Measurements from ENCODE around the gene EPN1.
A peak's percentile ranks its signal among the peaks of the same experiment; 100 is the strongest.

The EPN1 gene

GRCh38 chr19:55635334-55635717 lies 39.7 kb upstream of the EPN1 start:
- peak overlapping the region; percentile 95 for H2BK5ac ChIP-seq (ENCODE audit: low read length)
- peak overlapping the region; percentile 97 for H2AK5ac ChIP-seq (ENCODE audit: low read depth, low read length)
- peaks cover 26% of the 10 kb centered on the region for H3K79me1 ChIP-seq (ENCODE audit: low read depth, low read length)
- peak overlapping the region; percentile 88 to 92 for H3K4me3 ChIP-seq (ENCODE audit: low read length in 2 of 2)
- H3K4me2 ChIP-seq (ENCODE audit: insufficient read depth, low read length, poor library complexity, severe bottlenecking), result peak overlapping the region; percentile 85
- H2BK15ac ChIP-seq (ENCODE audit: low read length), result peak overlapping the region; percentile 20
- peaks cover 13 to 16% of the 10 kb centered on the region in 2 donors for H3K4me1 ChIP-seq (ENCODE audit: control insufficient read depth in 2 of 2, insufficient read depth in 1 of 2, low read depth in 1 of 2, low read length in 2 of 2)
- DNase-seq (ENCODE audit: low spot score), result no peak
- peak overlapping the region; percentile 80 for H2AFZ ChIP-seq (ENCODE audit: low read length)
- H3K36me3 ChIP-seq (replicated peaks in 1 of 2; ENCODE audit: control insufficient read depth in 2 of 2, insufficient read depth in 2 of 2, low read length in 2 of 2), result peaks cover 0 to 7% of the 10 kb centered on the region in 2 donors
- H4K91ac ChIP-seq (ENCODE audit: low read depth, low read length, poor library complexity), result peak overlapping the region; percentile 40
- H3K27ac ChIP-seq (replicated peaks; ENCODE audit: low read length), result peak overlapping the region; percentile 26
- peak overlapping the region; percentile 96 for H3K9ac ChIP-seq (ENCODE audit: low read depth, low read length, poor library complexity)
- H4K8ac ChIP-seq (ENCODE audit: low read depth, low read length), result no peak overlapping the region
- no peaks in the 10 kb centered on the region for H3K9me3 ChIP-seq (replicated peaks in 1 of 2; ENCODE audit: control insufficient read depth in 2 of 2, insufficient read depth in 1 of 2, low read depth in 1 of 2, low read length in 2 of 2)
- peak overlapping the region; percentile 88 for H3K18ac ChIP-seq (ENCODE audit: low read length)
- peak overlapping the region; percentile 97 for H3K4ac ChIP-seq (ENCODE audit: low read length)
- H3K14ac ChIP-seq (ENCODE audit: low read length), result no peak overlapping the region
- no peaks in the 10 kb centered on the region for H3K27me3 ChIP-seq (ENCODE audit: control insufficient read depth in 3 of 3, insufficient read depth in 3 of 3, low read depth in 1 of 3, low read length in 3 of 3)
- no peak overlapping the region for H2BK12ac ChIP-seq (ENCODE audit: low read length)
- no CpG with 5 or more reads among the region's 9 CpGs for WGBS, 2 donors (ENCODE audit: extremely low coverage in 2 of 2, insufficient read length in 2 of 2, insufficient replicate concordance in 1 of 2)
- H3K23ac ChIP-seq (ENCODE audit: low read depth, low read length, poor library complexity), result peak overlapping the region; percentile 15
- no peak overlapping the region for H2BK120ac ChIP-seq (ENCODE audit: low read depth, low read length)

- Histone ChIP-seq H4K91ac (ENCODE audit: low read depth, low read length, poor library complexity) (no peak overlapping the region), H3K27ac (replicated peaks; ENCODE audit: low read length) (no peak overlapping the region)
Measured at GRCh38 chr19:55635856-55636440, 39.1 kb upstream of the EPN1 start.

GRCh38 chr19:55636723-55637122 lies 38.3 kb upstream of the EPN1 start:
- no peak overlapping the region for H2BK120ac ChIP-seq (ENCODE audit: low read depth, low read length)
- H3K36me3 ChIP-seq (replicated peaks in 1 of 2; ENCODE audit: control insufficient read depth in 2 of 2, insufficient read depth in 2 of 2, low read length in 2 of 2), result peaks cover 0 to 7% of the 10 kb centered on the region in 2 donors
- no peak for DNase-seq (ENCODE audit: low spot score)
- H3K4me3 ChIP-seq (ENCODE audit: low read length in 2 of 2), result peak overlapping the region in 1 of 2 donors; percentile 92
- no peak overlapping the region for H3K27ac ChIP-seq (replicated peaks; ENCODE audit: low read length)
- H3K4me1 ChIP-seq (ENCODE audit: control insufficient read depth in 2 of 2, insufficient read depth in 1 of 2, low read depth in 1 of 2, low read length in 2 of 2), result peaks cover 17 to 18% of the 10 kb centered on the region in 2 donors
- no peak overlapping the region for H3K4me2 ChIP-seq (ENCODE audit: insufficient read depth, low read length, poor library complexity, severe bottlenecking)
- H4K8ac ChIP-seq (ENCODE audit: low read depth, low read length), result no peak overlapping the region
- WGBS, 2 donors (ENCODE audit: extremely low coverage in 2 of 2, insufficient read length in 2 of 2, insufficient replicate concordance in 1 of 2), result no CpG with 5 or more reads among the region's 4 CpGs
- no peak overlapping the region for H2BK15ac ChIP-seq (ENCODE audit: low read length)
- H3K27me3 ChIP-seq (ENCODE audit: control insufficient read depth in 3 of 3, insufficient read depth in 3 of 3, low read depth in 1 of 3, low read length in 3 of 3), result no peaks in the 10 kb centered on the region
- no peak overlapping the region for H3K4ac ChIP-seq (ENCODE audit: low read length)
- peaks cover 26% of the 10 kb centered on the region for H3K79me1 ChIP-seq (ENCODE audit: low read depth, low read length)
- no peak overlapping the region for H3K14ac ChIP-seq (ENCODE audit: low read length)
- H2AFZ ChIP-seq (ENCODE audit: low read length), result no peak overlapping the region
- no peak overlapping the region for H2BK12ac ChIP-seq (ENCODE audit: low read length)
- H3K23ac ChIP-seq (ENCODE audit: low read depth, low read length, poor library complexity), result peak overlapping the region; percentile 50
- H3K9ac ChIP-seq (ENCODE audit: low read depth, low read length, poor library complexity), result no peak overlapping the region
- no peak overlapping the region for H2AK5ac ChIP-seq (ENCODE audit: low read depth, low read length)
- H3K9me3 ChIP-seq (replicated peaks in 1 of 2; ENCODE audit: control insufficient read depth in 2 of 2, insufficient read depth in 1 of 2, low read depth in 1 of 2, low read length in 2 of 2), result no peaks in the 10 kb centered on the region
- H3K18ac ChIP-seq (ENCODE audit: low read length), result no peak overlapping the region
- no peak overlapping the region for H2BK5ac ChIP-seq (ENCODE audit: low read length)
- no peak overlapping the region for H4K91ac ChIP-seq (ENCODE audit: low read depth, low read length, poor library complexity)

More at GRCh38 chr19:55635856-55636440, 39.1 kb upstream of the EPN1 start:
- H3K4ac ChIP-seq (ENCODE audit: low read length), result no peak overlapping the region
- no peak overlapping the region for H2BK15ac ChIP-seq (ENCODE audit: low read length)
- no peak overlapping the region for H2AFZ ChIP-seq (ENCODE audit: low read length)
- no peaks in the 10 kb centered on the region for H3K9me3 ChIP-seq (replicated peaks in 1 of 2; ENCODE audit: control insufficient read depth in 2 of 2, insufficient read depth in 1 of 2, low read depth in 1 of 2, low read length in 2 of 2)
- no peak overlapping the region for H2BK5ac ChIP-seq (ENCODE audit: low read length)
- no peak overlapping the region for H3K23ac ChIP-seq (ENCODE audit: low read depth, low read length, poor library complexity)
- H2BK120ac ChIP-seq (ENCODE audit: low read depth, low read length), result no peak overlapping the region
- peaks cover 15 to 18% of the 10 kb centered on the region in 2 donors for H3K4me1 ChIP-seq (ENCODE audit: control insufficient read depth in 2 of 2, insufficient read depth in 1 of 2, low read depth in 1 of 2, low read length in 2 of 2)
- H3K4me3 ChIP-seq (ENCODE audit: low read length in 2 of 2), result peak overlapping the region; percentile 88 to 92
- peak overlapping the region; percentile 85 for H3K4me2 ChIP-seq (ENCODE audit: insufficient read depth, low read length, poor library complexity, severe bottlenecking)
- H3K27me3 ChIP-seq (ENCODE audit: control insufficient read depth in 3 of 3, insufficient read depth in 3 of 3, low read depth in 1 of 3, low read length in 3 of 3), result no peaks in the 10 kb centered on the region
- peaks cover 0 to 7% of the 10 kb centered on the region in 2 donors for H3K36me3 ChIP-seq (replicated peaks in 1 of 2; ENCODE audit: control insufficient read depth in 2 of 2, insufficient read depth in 2 of 2, low read length in 2 of 2)
- H3K14ac ChIP-seq (ENCODE audit: low read length), result no peak overlapping the region
- H4K8ac ChIP-seq (ENCODE audit: low read depth, low read length), result no peak overlapping the region
- H2BK12ac ChIP-seq (ENCODE audit: low read length), result no peak overlapping the region
- H3K79me1 ChIP-seq (ENCODE audit: low read depth, low read length), result peaks cover 26% of the 10 kb centered on the region
- no CpG with 5 or more reads among the region's 7 CpGs for WGBS, 2 donors (ENCODE audit: extremely low coverage in 2 of 2, insufficient read length in 2 of 2, insufficient replicate concordance in 1 of 2)
- no peak overlapping the region for H2AK5ac ChIP-seq (ENCODE audit: low read depth, low read length)
- DNase-seq (ENCODE audit: low spot score), result no peak
- H3K18ac ChIP-seq (ENCODE audit: low read length), result no peak overlapping the region
- no peak overlapping the region for H3K9ac ChIP-seq (ENCODE audit: low read depth, low read length, poor library complexity)

GRCh38 chr19:55637534-55637933 lies 37.5 kb upstream of the EPN1 start:
- no peak overlapping the region for H2AFZ ChIP-seq (ENCODE audit: low read length)
- no peak overlapping the region for H3K4me3 ChIP-seq (ENCODE audit: low read length in 2 of 2)
- DNase-seq (ENCODE audit: low spot score), result no peak
- no peak overlapping the region for H3K27ac ChIP-seq (replicated peaks; ENCODE audit: low read length)
- H2BK120ac ChIP-seq (ENCODE audit: low read depth, low read length), result no peak overlapping the region
- no peak overlapping the region for H3K9ac ChIP-seq (ENCODE audit: low read depth, low read length, poor library complexity)
- H3K27me3 ChIP-seq (ENCODE audit: control insufficient read depth in 3 of 3, insufficient read depth in 3 of 3, low read depth in 1 of 3, low read length in 3 of 3), result no peaks in the 10 kb centered on the region
- peaks cover 0 to 7% of the 10 kb centered on the region in 2 donors for H3K36me3 ChIP-seq (replicated peaks in 1 of 2; ENCODE audit: control insufficient read depth in 2 of 2, insufficient read depth in 2 of 2, low read length in 2 of 2)
- H3K14ac ChIP-seq (ENCODE audit: low read length), result no peak overlapping the region
- H2BK5ac ChIP-seq (ENCODE audit: low read length), result no peak overlapping the region
- H3K4ac ChIP-seq (ENCODE audit: low read length), result no peak overlapping the region
- no peak overlapping the region for H4K8ac ChIP-seq (ENCODE audit: low read depth, low read length)
- no peak overlapping the region for H3K18ac ChIP-seq (ENCODE audit: low read length)
- no peak overlapping the region for H3K23ac ChIP-seq (ENCODE audit: low read depth, low read length, poor library complexity)
- peaks cover 17 to 18% of the 10 kb centered on the region in 2 donors for H3K4me1 ChIP-seq (ENCODE audit: control insufficient read depth in 2 of 2, insufficient read depth in 1 of 2, low read depth in 1 of 2, low read length in 2 of 2)
- peaks cover 30% of the 10 kb centered on the region for H3K79me1 ChIP-seq (ENCODE audit: low read depth, low read length)
- no peak overlapping the region for H2BK15ac ChIP-seq (ENCODE audit: low read length)
- no peaks in the 10 kb centered on the region for H3K9me3 ChIP-seq (replicated peaks in 1 of 2; ENCODE audit: control insufficient read depth in 2 of 2, insufficient read depth in 1 of 2, low read depth in 1 of 2, low read length in 2 of 2)
- H4K91ac ChIP-seq (ENCODE audit: low read depth, low read length, poor library complexity), result no peak overlapping the region
- no peak overlapping the region for H2BK12ac ChIP-seq (ENCODE audit: low read length)
- no peak overlapping the region for H2AK5ac ChIP-seq (ENCODE audit: low read depth, low read length)
- no CpG with 5 or more reads among the region's 11 CpGs for WGBS, 2 donors (ENCODE audit: extremely low coverage in 2 of 2, insufficient read length in 2 of 2, insufficient replicate concordance in 1 of 2)
- no peak overlapping the region for H3K4me2 ChIP-seq (ENCODE audit: insufficient read depth, low read length, poor library complexity, severe bottlenecking)

Data from neuronal stem cell (in vitro differentiated cells).